Right lobe of liver (tissue), 4 donors: ENCODE data around the gene NPSR1.

ENCODE experiments used
- CTCF ChIP-seq, 4 donors: fragments of 200-600 bp in 3 of 4; fragments of 450-650 bp in 1 of 4; IDR thresholded peaks; one replicate each; pipeline versions ENCODE4 v1.5.1 to v1.8.0; 2016 to 2022; ENCODE audit warnings: antibody characterized with exemption in 4 of 4, mild to moderate bottlenecking in 2 of 4
- POLR2A ChIP-seq: fragments of 450-650 bp; IDR thresholded peaks from one replicate; pipeline ENCODE4 v1.6.1; 2017; ENCODE audit warnings: antibody characterized with exemption, mild to moderate bottlenecking
- donor health status: DM: no; HTN: no; CAD: no.
- donor health status: DM: no; HTN: no; CAD: no.
- donor health status: DM: no; HTN: yes; CAD: no.

- TF ChIP-seq CTCF (IDR thresholded peaks at IDR 0.05) (no peak), POLR2A (no peak)
Observed at GRCh38 chr7:34755008-34755407, 97.0 kb downstream of the NPSR1 start.
